ENCODE results near the gene ACAD9. TPM values are rescaled to one million over a fixed set of nuclear protein-coding genes. Genes with fewer than 3 reads are reported as not detected.

ACAD9 gene
- total RNA-seq, 2 experiments from 2014 or later: 69.5 to 88.5 TPM

- Histone ChIP-seq H3K79me2 (ENCODE audit: insufficient read depth, low read depth, low read length) (0 out of 2 replicates have a peak, but pooled peaks cover 3% of the 10 kb centered on the region), H3K4me2 (ENCODE audit: low read length) (no peak overlapping the region), H4K20me1 (ENCODE audit: insufficient read depth, low read length) (no peaks in the 10 kb centered on the region), H3K27ac (ENCODE audit: low read depth, low read length, poor library complexity, severe bottlenecking) (no peak overlapping the region), H2AFZ (ENCODE audit: low read length) (no peak overlapping the region), H3K4me3 (ENCODE audit: low read depth, low read length, poor library complexity, severe bottlenecking) (no peak overlapping the region), H3K4me1 (ENCODE audit: insufficient read depth, low read length, poor library complexity, severe bottlenecking) (peaks cover 4% of the 10 kb centered on the region), H3K9me2 (ENCODE audit: insufficient read depth, low read length) (no peaks in the 10 kb centered on the region), H3K36me3 (ENCODE audit: insufficient read depth, low read length) (peaks cover 4% of the 10 kb centered on the region), H3K9me3 (ENCODE audit: low read length) (no peaks in the 10 kb centered on the region)
- ChIA-PET CTCF (ENCODE audit: unreplicated experiment) (no interaction called here), POLR2A (no interaction called here)
- BruUV-seq (replicated peaks): no TSS peak
- no peak for DNase-seq (ENCODE audit: low spot score)
- intact Hi-C loops (cut with micrococcal nuclease; ENCODE audit: unreplicated experiment): no loop called here
- TF ChIP-seq EZH2phosphoT487 (IDR thresholded peaks at IDR 0.05; ENCODE audit: borderline replicate concordance, low read depth, low read length) (no peak), CTCF (conservative IDR thresholded peaks at IDR 0.05; ENCODE audit: low read length) (no peak)
Measured at GRCh38 chr3:128872744-128873143, 6.7 kb upstream of the ACAD9 start.

GRCh38 chr3:128873244-128874022 is 6.0 kb upstream of the ACAD9 start:
- POLR2A ChIA-PET: no interaction called here
- H3K4me1 ChIP-seq (ENCODE audit: insufficient read depth, low read length, poor library complexity, severe bottlenecking): peaks cover 11% of the 10 kb centered on the region
- intact Hi-C loops (cut with micrococcal nuclease; ENCODE audit: unreplicated experiment): no loop called here
- no peak overlapping the region for H3K4me2 ChIP-seq (ENCODE audit: low read length)
- H4K20me1 ChIP-seq (ENCODE audit: insufficient read depth, low read length): no peaks in the 10 kb centered on the region
- no peaks in the 10 kb centered on the region for H3K9me3 ChIP-seq (ENCODE audit: low read length)
- BruUV-seq (replicated peaks): no TSS peak
- H3K36me3 ChIP-seq (ENCODE audit: insufficient read depth, low read length): peaks cover 4% of the 10 kb centered on the region
- no peak overlapping the region for H3K4me3 ChIP-seq (ENCODE audit: low read depth, low read length, poor library complexity, severe bottlenecking)
- TF ChIP-seq CTCF (conservative IDR thresholded peaks at IDR 0.05; ENCODE audit: low read length): no peak
- TF ChIP-seq EZH2phosphoT487 (IDR thresholded peaks at IDR 0.05; ENCODE audit: borderline replicate concordance, low read depth, low read length): no peak
- CTCF ChIA-PET (ENCODE audit: unreplicated experiment): no interaction called here
- no peaks in the 10 kb centered on the region for H3K9me2 ChIP-seq (ENCODE audit: insufficient read depth, low read length)
- H3K27ac ChIP-seq (ENCODE audit: low read depth, low read length, poor library complexity, severe bottlenecking): no peak overlapping the region
- DNase-seq (ENCODE audit: low spot score): no peak
- peaks cover 9% of the 10 kb centered on the region; the same call in 1 of the 2 replicates for H3K79me2 ChIP-seq (ENCODE audit: insufficient read depth, low read depth, low read length)
- no peak overlapping the region for H2AFZ ChIP-seq (ENCODE audit: low read length)

Measured in OCI-LY7 (cell line).